Breast epithelium (tissue), 3 donors: ENCODE results near the gene SYTL3.

Experiments
- CTCF ChIP-seq, 3 donors: fragments of 450-650 bp; IDR thresholded peaks; one replicate each; pipeline ENCODE4 v1.5.1; 2016 to 2017; ENCODE audit warnings: antibody characterized with exemption in 3 of 3, mild to moderate bottlenecking in 3 of 3, moderate library complexity in 3 of 3
- POLR2A ChIP-seq: fragments of 450-650 bp; IDR thresholded peaks from one replicate; pipeline ENCODE4 v1.6.1; 2016; ENCODE audit warnings: antibody characterized with exemption, mild to moderate bottlenecking, moderate library complexity

- TF ChIP-seq POLR2A (no peak), CTCF (IDR thresholded peaks at IDR 0.05) (no peak)
These were observed 157.9 kb downstream of the SYTL3 start for GRCh38 chr6:158807515-158808441.
